H9 (cell line): ENCODE measurements around the gene CBLL1. TPM values are rescaled to one million over a fixed set of nuclear protein-coding genes. Genes with fewer than 3 reads are reported as not detected.

Experiments used
- DNase-seq: peaks from one replicate; pipeline ENCODE4 v3.0.0-alpha.2; 2017
- H2AFZ ChIP-seq: one replicate; pipeline ENCODE4 v1.6.1; 2013; ENCODE audit warnings: mild to moderate bottlenecking, low read length, control low read depth, moderate library complexity
- H2AK5ac ChIP-seq: 2 replicates; pipeline ENCODE4 v1.6.1; 2013; ENCODE audit warnings: low read length, control low read depth, mixed read lengths; ENCODE audit not compliant: insufficient read length
- H2BK120ac ChIP-seq: one replicate; pipeline ENCODE4 v1.6.1; 2013; ENCODE audit warnings: low read depth, mild to moderate bottlenecking, low read length, control low read depth, inconsistent platforms; ENCODE audit not compliant: poor library complexity, severe bottlenecking
- H2BK12ac ChIP-seq: 2 replicates; pipeline ENCODE4 v1.6.1; 2013; ENCODE audit warnings: low read length, control low read depth, mixed read lengths, low read depth; ENCODE audit not compliant: insufficient read length
- H2BK15ac ChIP-seq: 2 replicates; pipeline ENCODE4 v1.6.1; 2013; ENCODE audit warnings: low read depth, low read length, control low read depth
- H2BK20ac ChIP-seq: one replicate; pipeline ENCODE4 v1.6.1; 2013; ENCODE audit warnings: low read depth, mild to moderate bottlenecking, low read length, control low read depth, inconsistent platforms; ENCODE audit not compliant: poor library complexity, severe bottlenecking
- H2BK5ac ChIP-seq: 2 replicates; pipeline ENCODE4 v1.6.1; 2013; ENCODE audit warnings: low read length, control low read depth, mixed read lengths; ENCODE audit not compliant: insufficient read length
- H3K14ac ChIP-seq: 2 replicates; pipeline ENCODE4 v1.6.1; 2013; ENCODE audit warnings: low read length, control low read depth; ENCODE audit not compliant: insufficient read depth
- H3K18ac ChIP-seq: 2 replicates; pipeline ENCODE4 v1.6.1; 2013; ENCODE audit warnings: low read depth, mild to moderate bottlenecking, mixed read lengths, low read length, control low read depth; ENCODE audit not compliant: insufficient read length
- H3K23ac ChIP-seq: 2 replicates; pipeline ENCODE4 v1.6.1; 2013; ENCODE audit warnings: low read length, control low read depth, mixed read lengths, low read depth; ENCODE audit not compliant: insufficient read length
- H3K23me2 ChIP-seq: 2 replicates; pipeline ENCODE4 v1.6.1; 2013; ENCODE audit warnings: low read depth, mild to moderate bottlenecking, mixed read lengths, low read length, control low read depth; ENCODE audit not compliant: insufficient read length, poor library complexity, severe bottlenecking
- H3K27ac ChIP-seq: 2 replicates; pipeline ENCODE4 v1.5.1; 2013; ENCODE audit warnings: low read length, control low read depth, mixed read lengths, low read depth; ENCODE audit not compliant: insufficient read length
- H3K27me3 ChIP-seq: 2 replicates; pipeline ENCODE4 v1.6.1; 2013; ENCODE audit warnings: low read length, control low read depth, inconsistent platforms; ENCODE audit not compliant: insufficient read depth
- H3K4ac ChIP-seq: 2 replicates; pipeline ENCODE4 v1.6.1; 2013; ENCODE audit warnings: low read depth, mild to moderate bottlenecking, control low read depth, inconsistent platforms, low read length, moderate library complexity
- H3K4me1 ChIP-seq: 2 replicates; pipeline ENCODE4 v1.6.1; 2013; ENCODE audit warnings: low read length, control low read depth, inconsistent platforms; ENCODE audit not compliant: insufficient read depth
- H3K4me2 ChIP-seq: 2 replicates; pipeline ENCODE4 v1.6.1; 2013; ENCODE audit warnings: low read length, control low read depth, mixed read lengths; ENCODE audit not compliant: insufficient read length, insufficient read depth
- H3K56ac ChIP-seq: 2 replicates; pipeline ENCODE4 v1.6.1; 2013; ENCODE audit warnings: low read depth, mild to moderate bottlenecking, mixed read lengths, low read length, control low read depth; ENCODE audit not compliant: insufficient read length
- H3K79me1 ChIP-seq: 2 replicates; pipeline ENCODE4 v1.6.1; 2013; ENCODE audit warnings: low read depth, mild to moderate bottlenecking, moderate library complexity, low read length, control low read depth, inconsistent platforms; ENCODE audit not compliant: insufficient read depth, poor library complexity, severe bottlenecking
- H3K79me2 ChIP-seq: 2 replicates; pipeline ENCODE4 v1.6.1; 2013; ENCODE audit warnings: low read length, control low read depth, inconsistent platforms; ENCODE audit not compliant: insufficient read depth
- H3K9ac ChIP-seq: 2 replicates; pipeline ENCODE4 v1.6.1; 2013; ENCODE audit warnings: low read length, control low read depth, mixed read lengths; ENCODE audit not compliant: insufficient read length; ENCODE audit errors: extremely low read depth
- H3K9me3 ChIP-seq: one replicate; pipeline ENCODE4 v1.6.1; 2013; ENCODE audit warnings: low read depth, low read length, inconsistent platforms; ENCODE audit not compliant: control insufficient read depth
- H3T11ph ChIP-seq: one replicate; pipeline ENCODE4 v1.6.1; 2013; ENCODE audit warnings: mild to moderate bottlenecking, low read length, control low read depth, inconsistent platforms
- H4K20me1 ChIP-seq: one replicate; pipeline ENCODE4 v1.6.1; 2013; ENCODE audit not compliant: control insufficient read depth, insufficient read length, insufficient read depth
- H4K5ac ChIP-seq: 2 replicates; pipeline ENCODE4 v1.6.1; 2013; ENCODE audit warnings: low read depth, mild to moderate bottlenecking, mixed read lengths, low read length, control low read depth; ENCODE audit not compliant: insufficient read length
- H4K8ac ChIP-seq: replicated peaks from 2 replicates; pipeline ENCODE4 v1.6.1; 2013; ENCODE audit warnings: low read length, control low read depth, mixed read lengths, low read depth; ENCODE audit not compliant: insufficient read length
- H4K91ac ChIP-seq: 2 replicates; pipeline ENCODE4 v1.6.1; 2013; ENCODE audit warnings: low read depth, mild to moderate bottlenecking, moderate library complexity, mixed read lengths, low read length, control low read depth; ENCODE audit not compliant: insufficient read length
- H3K27ac Mint-ChIP-seq, 3 experiments: 2 replicates in 2 of 3; 3 replicates in 1 of 3; pipeline ENCODE4 v1.8.0; 2020 to 2021; ENCODE audit warnings: mixed read lengths in 3 of 3, mild to moderate bottlenecking in 1 of 3, moderate library complexity in 1 of 3
- H3K27me3 Mint-ChIP-seq: 2 replicates; pipeline ENCODE4 v1.8.0; 2021; ENCODE audit warnings: low read depth, mild to moderate bottlenecking, moderate library complexity, mixed read lengths
- H3K36me3 Mint-ChIP-seq, 3 experiments: 2 replicates in 2 of 3; 3 replicates in 1 of 3; pipeline ENCODE4 v1.8.0; 2020 to 2021; ENCODE audit warnings: low read depth in 3 of 3, mixed read lengths in 3 of 3; ENCODE audit not compliant: insufficient read depth in 1 of 3
- H3K4me1 Mint-ChIP-seq, 2 experiments: 2 replicates each; pipeline ENCODE4 v1.8.0; 2020; ENCODE audit warnings: mixed read lengths in 2 of 2
- H3K4me3 Mint-ChIP-seq, 2 experiments: 2 replicates in 1 of 2; 3 replicates in 1 of 2; pipeline ENCODE4 v1.8.0; 2020 to 2021; ENCODE audit warnings: mild to moderate bottlenecking in 2 of 2, mixed read lengths in 2 of 2, moderate library complexity in 1 of 2
- H3K9me3 Mint-ChIP-seq, 2 experiments: 2 replicates in 1 of 2; 3 replicates in 1 of 2; pipeline ENCODE4 v1.8.0; 2020; ENCODE audit warnings: mild to moderate bottlenecking in 2 of 2, mixed read lengths in 2 of 2, moderate library complexity in 1 of 2
- CTCF ChIP-seq: fragments of 200-600 bp; sonication (generic); conservative IDR thresholded peaks from 3 replicates; pipeline ENCODE4 v1.8.0; 2021; ENCODE audit warnings: antibody characterized with exemption, mild to moderate bottlenecking
- WGBS: extraction: QIAGEN DNeasy Blood & Tissue Kit; methylation state at CpG from one replicate; pipeline ENCODE4 v1.1.7; 2013; ENCODE audit warnings: missing lambda C conversion rate, low lambda C conversion rate, mixed read lengths; ENCODE audit not compliant: insufficient read length; ENCODE audit errors: extremely low coverage; 5-methylcytosine and 5-hydroxymethylcytosine counted together
- total RNA-seq: library from RNA; stranded (reverse); gene quantifications from 2 replicates; pipeline ENCODE4 v1.2.1, GENCODE V29; 2021

Gene CBLL1
- total RNA-seq, 1 experiment from 2014 or later, result 32.2 TPM

- Histone ChIP-seq H3K4ac (no peak overlapping the region), H3K14ac (no peak overlapping the region), H2AK5ac (no peak overlapping the region), H3K27ac (no peak overlapping the region), H2BK20ac (no peak overlapping the region), H3K4me2 (no peak overlapping the region), H3K56ac (no peak overlapping the region), H2BK5ac (no peak overlapping the region), H2BK15ac (no peak overlapping the region), H4K5ac (no peak overlapping the region), H3K9me3 (no peaks in the 10 kb centered on the region), H2BK120ac (no peak overlapping the region), H4K8ac (no peak overlapping the region), H3K9ac (no peak overlapping the region), H2AFZ (no peak overlapping the region), H3K79me2 (peaks cover 5% of the 10 kb centered on the region; the same call in 1 of the 2 replicates), H3K23me2 (no peaks in the 10 kb centered on the region), H3K27me3 (no peaks in the 10 kb centered on the region), H2BK12ac (no peak overlapping the region), H4K91ac (no peak overlapping the region), H4K20me1 (no peaks in the 10 kb centered on the region), H3T11ph (no peak overlapping the region), H3K18ac (no peak overlapping the region), H3K4me1 (no peaks in the 10 kb centered on the region), H3K23ac (no peak overlapping the region), H3K79me1 (peaks cover 3% of the 10 kb centered on the region)
- TF ChIP-seq CTCF, result no peak
- no peak overlapping the region for H3K27ac Mint-ChIP-seq
- no peaks in the 10 kb centered on the region for H3K9me3 Mint-ChIP-seq
- no CpG with 5 or more reads among the region's 7 CpGs for WGBS
- DNase-seq, result no peak
- H3K4me1 Mint-ChIP-seq, result 0 out of 4 replicates have a peak, but pooled peaks cover 0 to 2% of the 10 kb centered on the region in 2 experiments
- peaks cover 24 to 60% (median 58%) of the 10 kb centered on the region in 3 experiments; a peak in 6 of 7 replicates for H3K36me3 Mint-ChIP-seq
- no peak overlapping the region for H3K4me3 Mint-ChIP-seq
- no peaks in the 10 kb centered on the region for H3K27me3 Mint-ChIP-seq
Observed at GRCh38 chr7:107751113-107751512, 7.2 kb downstream of the CBLL1 start.
